DOHH2 (cell line): ENCODE results near the gene FBXW7.

Experiments
- H3F3A ChIP-seq: fragments of 200-600 bp; sonication (generic), shearing (Covaris generic); 2 replicates; pipeline ENCODE4 v1.6.0; 2016; ENCODE audit warnings: antibody characterized with exemption, mild to moderate bottlenecking; ENCODE audit not compliant: control insufficient read depth, insufficient read depth
- H3K27ac ChIP-seq: fragments of 200-600 bp; sonication (generic); 2 replicates; pipeline ENCODE4 v1.5.1; 2014; ENCODE audit warnings: low read depth, mild to moderate bottlenecking, low read length, moderate library complexity
- H3K27me3 ChIP-seq: fragments of 200-600 bp; sonication (generic); 2 replicates; pipeline ENCODE4 v1.6.1; 2014; ENCODE audit warnings: mild to moderate bottlenecking, low read length, mixed read lengths; ENCODE audit not compliant: control insufficient read depth
- H3K36me3 ChIP-seq: fragments of 200-600 bp; sonication (generic); 2 replicates; pipeline ENCODE4 v1.6.1; 2014; ENCODE audit warnings: mild to moderate bottlenecking, low read length, moderate library complexity, mixed read lengths; ENCODE audit not compliant: control insufficient read depth
- H3K4me1 ChIP-seq: fragments of 200-600 bp; sonication (generic); 2 replicates; pipeline ENCODE4 v1.6.1; 2014; ENCODE audit warnings: mild to moderate bottlenecking, low read length, mixed read lengths; ENCODE audit not compliant: control insufficient read depth
- H3K4me2 ChIP-seq: fragments of 200-600 bp; sonication (generic); 2 replicates; pipeline ENCODE4 v1.6.0; 2014; ENCODE audit warnings: mild to moderate bottlenecking, low read length, moderate library complexity
- H3K4me3 ChIP-seq: fragments of 200-600 bp; sonication (generic); 2 replicates; pipeline ENCODE4 v1.5.1; 2014; ENCODE audit warnings: mild to moderate bottlenecking, low read length, mixed read lengths
- H3K79me2 ChIP-seq: fragments of 200-600 bp; sonication (generic); 2 replicates; pipeline ENCODE4 v1.6.1; 2014; ENCODE audit warnings: mild to moderate bottlenecking, low read length, mixed read lengths; ENCODE audit not compliant: control insufficient read depth
- H3K9me2 ChIP-seq: fragments of 200-600 bp; sonication (generic); replicated peaks from 2 replicates; pipeline ENCODE4 v1.6.1; 2014; ENCODE audit warnings: mild to moderate bottlenecking, low read length, mixed read lengths; ENCODE audit not compliant: control insufficient read depth
- H3K9me3 ChIP-seq: fragments of 200-600 bp; sonication (generic); 2 replicates; pipeline ENCODE4 v1.6.1; 2014; ENCODE audit warnings: antibody characterized with exemption, low read length, mixed read lengths; ENCODE audit not compliant: control insufficient read depth, insufficient read depth
- H4K20me1 ChIP-seq: fragments of 200-600 bp; sonication (generic); 2 replicates; pipeline ENCODE4 v1.6.0; 2014; ENCODE audit warnings: low read depth, mild to moderate bottlenecking, antibody characterized with exemption, low read length, moderate library complexity; ENCODE audit not compliant: control insufficient read depth, insufficient read depth
- EZH2phosphoT487 ChIP-seq: fragments of 200-600 bp; sonication (generic); IDR thresholded peaks from 2 replicates; pipeline ENCODE4 v1.6.1; 2017; ENCODE audit warnings: borderline replicate concordance, mild to moderate bottlenecking, antibody characterized with exemption, low read length, moderate library complexity, mixed read lengths
- TF ChIP-seq, protein P1 (sequence below): fragments of 200-600 bp; sonication (generic); IDR thresholded peaks from one replicate; pipeline ENCODE4 v1.5.1; 2014; ENCODE audit warnings: antibody characterized with exemption, mild to moderate bottlenecking, low read depth, low read length; ENCODE audit not compliant: poor library complexity, severe bottlenecking

The FBXW7 gene

DNA sequence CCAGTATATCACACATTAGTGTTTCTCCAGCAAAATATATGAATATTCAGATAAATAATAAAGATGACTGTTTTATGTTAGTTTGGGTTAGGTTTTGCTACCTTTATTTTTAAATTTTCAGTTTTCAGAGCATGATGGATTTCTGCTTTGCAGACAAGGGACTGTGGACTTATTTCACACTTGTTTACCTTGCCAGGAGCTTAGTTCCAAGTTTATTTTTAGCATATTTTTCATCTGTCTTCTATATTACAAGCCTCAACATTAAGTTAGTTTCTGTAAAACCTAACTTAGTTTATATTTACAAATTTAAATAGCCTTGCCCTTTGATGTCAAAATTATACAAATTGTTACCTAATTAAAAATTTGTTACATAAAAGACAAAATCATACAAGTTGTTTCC, 163.4 kb downstream of the FBXW7 start:
- Histone ChIP-seq H3K4me1 (no peaks in the 10 kb centered on the region), H3K27ac (no peak overlapping the region), H4K20me1 (peaks cover 3% of the 10 kb centered on the region; the same call in 1 of the 2 replicates), H3K36me3 (no peaks in the 10 kb centered on the region), H3K9me3 (no peaks in the 10 kb centered on the region), H3F3A (no peaks in the 10 kb centered on the region), H3K4me2 (no peak overlapping the region), H3K4me3 (no peak overlapping the region), H3K79me2 (peaks cover 3% of the 10 kb centered on the region; the same call in 1 of the 2 replicates), H3K27me3 (no peaks in the 10 kb centered on the region), H3K9me2 (no peaks in the 10 kb centered on the region)
- TF ChIP-seq, protein P1, sequence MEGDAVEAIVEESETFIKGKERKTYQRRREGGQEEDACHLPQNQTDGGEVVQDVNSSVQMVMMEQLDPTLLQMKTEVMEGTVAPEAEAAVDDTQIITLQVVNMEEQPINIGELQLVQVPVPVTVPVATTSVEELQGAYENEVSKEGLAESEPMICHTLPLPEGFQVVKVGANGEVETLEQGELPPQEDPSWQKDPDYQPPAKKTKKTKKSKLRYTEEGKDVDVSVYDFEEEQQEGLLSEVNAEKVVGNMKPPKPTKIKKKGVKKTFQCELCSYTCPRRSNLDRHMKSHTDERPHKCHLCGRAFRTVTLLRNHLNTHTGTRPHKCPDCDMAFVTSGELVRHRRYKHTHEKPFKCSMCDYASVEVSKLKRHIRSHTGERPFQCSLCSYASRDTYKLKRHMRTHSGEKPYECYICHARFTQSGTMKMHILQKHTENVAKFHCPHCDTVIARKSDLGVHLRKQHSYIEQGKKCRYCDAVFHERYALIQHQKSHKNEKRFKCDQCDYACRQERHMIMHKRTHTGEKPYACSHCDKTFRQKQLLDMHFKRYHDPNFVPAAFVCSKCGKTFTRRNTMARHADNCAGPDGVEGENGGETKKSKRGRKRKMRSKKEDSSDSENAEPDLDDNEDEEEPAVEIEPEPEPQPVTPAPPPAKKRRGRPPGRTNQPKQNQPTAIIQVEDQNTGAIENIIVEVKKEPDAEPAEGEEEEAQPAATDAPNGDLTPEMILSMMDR, result no peak
- TF ChIP-seq EZH2phosphoT487, result no peak

DNA sequence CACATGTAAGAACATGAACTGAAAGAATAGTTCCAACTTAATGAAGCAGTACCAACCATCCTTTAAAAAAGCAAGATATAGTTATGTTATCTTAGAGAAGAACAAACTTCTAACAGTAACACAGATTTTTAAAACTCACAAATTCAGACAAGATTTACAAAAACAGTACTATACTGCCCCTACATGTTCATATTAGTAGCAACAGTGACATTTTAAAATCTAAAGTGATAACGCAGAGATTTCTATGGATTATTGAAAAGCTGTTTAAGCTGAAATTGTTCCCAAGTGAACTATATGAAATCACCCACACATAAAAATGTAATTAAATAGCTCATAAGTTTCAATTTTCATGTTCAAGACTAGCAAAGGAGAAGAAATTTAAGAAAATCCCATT, 166.0 kb downstream of the FBXW7 start:
- H4K20me1 ChIP-seq, result peaks cover 3% of the 10 kb centered on the region; the same call in 1 of the 2 replicates

DNA sequence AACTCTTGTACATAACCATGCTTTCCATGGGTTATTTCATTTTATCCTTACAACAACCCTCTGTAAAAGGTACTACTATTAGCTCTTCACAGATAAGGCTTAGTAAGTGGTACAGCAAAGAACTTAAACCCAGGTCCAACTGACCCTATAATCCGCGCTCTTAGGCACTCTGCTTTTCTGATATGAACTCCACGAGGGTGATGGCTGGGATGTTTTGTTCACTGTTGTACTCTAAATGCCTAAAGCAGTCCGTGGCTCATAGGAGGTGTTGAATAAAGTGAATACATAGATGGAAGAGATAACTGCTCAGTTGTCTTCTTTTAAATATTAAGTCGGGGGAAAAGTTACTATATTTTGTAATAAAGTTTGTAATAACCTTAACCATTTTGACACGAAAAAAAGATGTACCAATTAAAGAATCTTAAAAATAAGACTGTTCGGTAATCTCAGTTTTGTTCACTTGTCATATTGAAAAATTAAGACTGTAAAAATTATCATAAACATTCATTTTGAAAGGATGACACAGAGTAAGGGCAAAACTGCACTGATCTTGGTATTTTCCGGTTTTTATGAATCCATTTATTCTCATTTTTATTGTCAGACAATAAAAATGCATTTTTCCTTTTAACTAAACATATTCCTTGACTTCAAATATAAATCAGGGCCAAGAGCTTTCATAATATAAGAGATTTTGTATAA, 166.5 kb downstream of the FBXW7 start:
- Histone ChIP-seq H3F3A (no peaks in the 10 kb centered on the region), H3K27ac (no peak overlapping the region), H3K4me3 (no peak overlapping the region), H3K9me3 (no peaks in the 10 kb centered on the region), H3K4me1 (no peaks in the 10 kb centered on the region), H3K9me2 (no peaks in the 10 kb centered on the region), H4K20me1 (peaks cover 3% of the 10 kb centered on the region; the same call in 1 of the 2 replicates), H3K36me3 (no peaks in the 10 kb centered on the region), H3K79me2 (peaks cover 3% of the 10 kb centered on the region; the same call in 1 of the 2 replicates), H3K27me3 (no peaks in the 10 kb centered on the region), H3K4me2 (no peak overlapping the region)
- TF ChIP-seq, protein P1, result no peak
- no peak for TF ChIP-seq EZH2phosphoT487

More for the DNA sequence above, 166.0 kb downstream of the FBXW7 start:
- Histone ChIP-seq H3K27ac (no peak overlapping the region), H3K9me3 (no peaks in the 10 kb centered on the region), H3K36me3 (no peaks in the 10 kb centered on the region), H3K27me3 (no peaks in the 10 kb centered on the region), H3K9me2 (no peaks in the 10 kb centered on the region), H3F3A (no peaks in the 10 kb centered on the region), H3K4me2 (no peak overlapping the region), H3K4me3 (no peak overlapping the region), H3K4me1 (no peaks in the 10 kb centered on the region), H3K79me2 (peaks cover 3% of the 10 kb centered on the region; the same call in 1 of the 2 replicates)
- TF ChIP-seq, protein P1, result no peak
- no peak for TF ChIP-seq EZH2phosphoT487
